ENCODE results near the gene CNMD. TPM values are rescaled to one million over a fixed set of nuclear protein-coding genes. Genes with fewer than 3 reads are reported as not detected.

Gene CNMD
- total RNA-seq, result not detected in 2 replicates

DNA sequence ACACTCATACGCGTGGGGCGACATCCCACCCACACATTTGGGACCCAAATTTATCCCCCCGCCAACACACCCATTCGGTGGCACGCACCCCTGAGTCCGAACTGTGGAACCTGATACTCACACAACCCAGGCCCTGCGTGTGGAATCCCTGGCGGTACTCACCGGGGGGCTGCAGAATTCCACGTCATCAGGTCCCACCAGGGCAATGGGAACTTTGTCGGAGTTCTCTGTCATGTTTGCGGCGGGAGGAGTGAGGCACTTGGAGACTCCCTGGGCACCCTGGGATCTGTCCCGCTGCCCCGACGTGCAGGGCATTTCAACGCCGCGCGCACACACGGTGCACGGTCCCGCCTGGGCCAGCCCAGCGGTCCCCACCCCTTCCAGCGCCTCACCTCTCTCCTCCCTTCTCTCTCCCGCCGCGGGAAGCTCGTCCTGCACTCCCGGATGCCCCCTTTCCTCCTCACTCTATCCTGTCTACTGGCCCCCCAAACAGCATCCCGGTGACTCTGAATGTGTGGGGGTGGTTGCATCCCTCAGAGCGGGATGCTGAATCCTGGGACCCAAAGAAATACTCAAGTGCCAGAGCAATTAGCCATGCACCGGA, at the start of gene CNMD:
CNMD (minus strand) TSS at position 353 of the 604 bp plus-strand sequence; CDS start at position 234, 119 bp downstream.

Other genes with a start within 250 kb of the CNMD start
- 2.5 and 2.9 TPM in 2 replicates for gene HNRNPA1L2, start 97.4 kb downstream of the CNMD start, total RNA-seq
- 36.1 and 38.2 TPM in 2 replicates for gene SUGT1, start 87.0 kb downstream of the CNMD start, total RNA-seq
- gene PCDH8, start 108.8 kb upstream of the CNMD start, total RNA-seq, result not detected in 2 replicates